GM19240 (cell line): ENCODE results near the gene CCDC183.
"Not testable (repeated sequence)": the region's sequence is repeated elsewhere in the genome, so short reads cannot be mapped to it uniquely, and the experiment has no call there.

Experiments used
- DNase-seq: peaks from one replicate; pipeline ENCODE4 v3.0.0; 2011; ENCODE audit warnings: low spot score; ENCODE audit not compliant: insufficient read length

The CCDC183 gene

DNA sequence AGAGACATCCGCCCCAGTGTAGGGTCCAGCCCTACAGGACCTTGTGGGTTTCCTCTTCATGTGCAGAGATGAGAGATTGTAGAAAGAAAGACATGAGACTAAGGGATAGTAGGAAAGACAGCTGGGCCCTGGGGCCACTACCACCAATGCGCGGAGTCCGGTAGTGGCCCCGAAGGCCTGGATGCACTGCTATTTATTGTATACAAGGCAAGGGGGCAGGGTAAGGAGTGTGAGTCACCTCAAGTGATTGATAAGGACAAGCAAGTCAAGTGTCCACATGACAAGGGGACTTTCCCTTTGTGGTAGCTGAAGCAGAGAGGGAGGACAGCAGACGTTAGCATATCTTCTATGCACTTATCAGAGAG is 11.2 kb upstream of the CCDC183 start:
- no peak for DNase-seq

DNA sequence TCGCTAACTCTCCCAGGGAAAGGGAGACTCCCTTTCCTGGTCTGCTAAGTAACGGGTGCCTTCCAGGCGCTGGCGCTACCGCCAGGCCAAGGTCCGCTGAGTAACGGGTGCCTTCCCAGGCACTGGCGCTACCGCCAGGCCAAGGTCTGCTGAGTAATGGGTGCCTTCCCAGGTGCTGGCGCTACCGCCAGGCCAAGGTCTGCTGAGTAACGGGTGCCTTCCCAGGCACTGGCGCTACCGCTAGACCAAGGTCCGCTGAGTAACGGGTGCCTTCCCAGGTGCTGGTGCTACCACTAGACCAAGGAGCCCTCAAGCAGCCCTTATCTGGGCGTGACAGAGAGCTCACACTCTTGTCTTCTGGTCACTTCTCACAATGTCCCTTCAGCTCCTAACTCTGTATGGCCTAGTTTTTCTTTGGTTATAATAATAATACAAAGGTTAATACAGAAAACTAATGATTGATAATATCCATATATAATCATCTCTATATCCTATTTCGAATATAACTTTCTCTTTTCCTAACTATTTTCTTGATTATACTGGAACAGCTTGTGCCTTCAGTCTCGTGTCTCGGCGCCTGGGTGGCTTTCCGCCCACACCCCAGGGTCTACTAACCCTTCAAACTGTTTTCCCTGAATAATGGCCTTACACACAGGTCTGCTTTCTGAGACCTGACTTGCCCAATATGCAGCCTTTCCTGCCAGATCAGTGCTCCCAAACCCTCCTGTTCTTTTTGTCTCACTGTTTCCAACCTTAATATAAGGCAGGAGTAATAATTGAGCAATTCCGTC is 10.4 kb upstream of the CCDC183 start:
- DNase-seq, result not testable (repeated sequence)

- no peak for DNase-seq
Observed at GRCh38 chr9:136786451-136786850, 9.7 kb upstream of the CCDC183 start.

DNA sequence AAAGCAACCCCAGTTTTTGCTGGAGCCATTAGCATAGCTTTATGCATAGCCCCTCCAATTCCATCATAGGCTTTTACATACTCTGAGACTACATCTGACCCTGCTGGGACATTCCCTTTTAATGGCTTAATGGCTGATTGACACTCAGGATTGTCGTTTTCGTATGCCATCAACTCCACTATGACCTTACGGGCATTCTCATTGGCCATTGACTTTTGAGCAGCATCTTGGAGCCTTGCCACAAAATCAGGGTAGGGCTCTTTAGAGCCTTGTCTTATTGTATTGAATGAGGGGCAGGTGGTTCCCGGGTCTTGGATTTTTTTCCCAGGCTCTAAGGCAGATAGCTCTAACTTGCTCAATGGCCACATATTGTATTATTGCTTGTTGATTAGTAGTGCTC is 9.2 kb upstream of the CCDC183 start:
- not testable (repeated sequence) for DNase-seq

- DNase-seq, result no peak
Observed at GRCh38 chr9:136787690-136788400, 8.3 kb upstream of the CCDC183 start.

DNA sequence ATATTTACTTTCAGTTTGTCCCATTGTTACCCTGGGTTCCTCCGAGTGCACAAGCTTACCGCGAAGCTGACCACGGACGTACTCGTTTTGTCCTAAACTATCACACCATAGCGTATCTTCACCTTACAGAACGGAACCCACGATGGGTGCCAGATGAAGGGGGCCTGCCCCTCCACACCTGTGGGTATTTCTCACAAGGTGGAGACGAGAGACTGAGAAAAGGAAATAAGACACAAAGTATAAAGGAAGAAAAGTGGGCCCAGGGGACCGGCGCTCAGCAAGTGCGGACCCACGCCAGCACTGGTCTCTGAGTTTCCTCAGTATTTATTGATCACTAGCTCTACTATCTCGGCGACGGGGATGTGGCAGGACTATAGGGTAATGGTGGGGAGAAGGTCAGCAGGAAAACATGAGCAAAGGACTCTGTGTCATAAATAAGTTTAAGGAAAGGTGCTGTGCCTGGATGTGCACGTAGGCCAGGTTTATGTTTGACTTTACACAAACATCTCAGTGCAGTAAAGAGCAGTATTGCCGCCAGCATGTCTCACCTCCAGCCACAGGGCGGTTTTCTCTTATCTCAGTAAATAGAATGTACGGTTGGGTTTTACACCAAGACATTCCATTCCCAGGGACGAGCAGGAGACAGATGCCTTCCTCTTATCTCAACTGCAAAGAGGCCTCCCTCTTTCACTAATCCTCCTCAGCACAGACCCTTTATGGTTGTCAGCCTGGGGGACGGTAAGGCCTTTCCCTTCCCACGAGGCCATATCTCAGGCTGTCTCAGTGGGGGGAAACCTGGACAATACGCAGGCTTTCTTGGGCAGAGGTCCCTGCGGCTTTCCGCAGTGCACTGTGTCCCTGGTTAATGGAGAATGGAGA is 7.3 kb upstream of the CCDC183 start:
- DNase-seq, result not testable (repeated sequence)

DNA sequence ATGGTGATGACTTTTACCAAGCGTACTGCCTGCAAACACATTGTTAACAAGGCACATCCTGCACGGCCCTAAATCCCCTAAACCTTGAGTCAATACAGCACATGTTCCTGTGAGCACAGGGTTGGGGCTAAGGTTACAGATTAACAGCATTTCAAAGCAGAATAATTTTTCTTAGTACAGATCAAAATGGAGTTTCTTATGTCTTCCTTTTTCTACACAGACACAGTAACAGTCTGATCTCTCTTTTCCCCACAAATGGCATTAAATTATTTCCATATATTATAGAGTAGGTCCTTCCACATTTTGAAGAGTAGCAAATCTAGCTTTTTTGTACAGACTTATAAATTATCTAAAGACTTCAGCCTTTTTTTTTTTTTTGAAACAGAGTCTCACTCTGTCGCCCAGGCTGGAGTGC is 6.6 kb upstream of the CCDC183 start:
- no peak for DNase-seq

- peak; percentile 85 for DNase-seq
Observed at GRCh38 chr9:136790640-136791515, 5.3 kb upstream of the CCDC183 start, which contains the start of gene TMEM141. TMEM141 (plus strand) TSS chr9:136791344; CDS start chr9:136791371, 27 bp downstream.

- no peak for DNase-seq
Observed at GRCh38 chr9:136791516-136792276, 4.4 kb upstream of the CCDC183 start.

DNA sequence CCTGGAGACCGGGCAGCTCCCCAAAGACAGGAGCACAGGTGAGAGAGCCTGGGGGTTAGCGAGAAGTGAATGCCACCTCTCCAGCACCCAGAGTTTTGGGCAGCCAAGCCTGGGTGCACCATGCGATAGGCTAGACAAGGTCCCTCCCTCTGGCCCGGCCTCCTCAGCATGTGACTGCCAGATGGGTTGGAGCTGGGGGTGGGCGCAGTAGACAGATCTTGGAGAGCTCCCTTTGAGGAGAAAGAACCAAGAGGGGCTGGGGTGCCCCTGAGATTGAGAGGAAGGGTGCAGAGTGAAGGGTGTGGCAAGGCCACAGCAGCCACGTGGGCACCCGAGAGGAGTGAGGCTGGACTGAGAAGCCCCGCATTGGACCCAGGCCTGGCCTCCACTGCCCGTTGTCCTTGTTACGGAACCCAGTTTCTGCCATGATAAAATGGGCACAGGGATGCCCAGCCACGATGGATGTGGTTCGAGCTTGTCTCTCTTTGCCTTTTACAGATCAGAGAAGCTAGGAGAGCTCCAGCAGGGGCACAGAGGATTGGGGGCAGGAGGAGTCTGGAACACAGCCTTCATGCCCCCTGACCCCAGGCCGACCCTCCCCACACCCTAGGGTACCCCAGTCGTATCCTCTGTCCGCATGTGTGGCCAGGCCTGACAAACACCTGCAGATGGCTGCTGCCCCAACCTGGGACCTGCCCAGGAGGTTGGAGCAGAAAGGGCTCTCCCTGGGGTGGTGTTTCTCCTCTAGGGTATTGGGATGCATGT is 3.6 kb upstream of the CCDC183 start:
- no peak for DNase-seq

DNA sequence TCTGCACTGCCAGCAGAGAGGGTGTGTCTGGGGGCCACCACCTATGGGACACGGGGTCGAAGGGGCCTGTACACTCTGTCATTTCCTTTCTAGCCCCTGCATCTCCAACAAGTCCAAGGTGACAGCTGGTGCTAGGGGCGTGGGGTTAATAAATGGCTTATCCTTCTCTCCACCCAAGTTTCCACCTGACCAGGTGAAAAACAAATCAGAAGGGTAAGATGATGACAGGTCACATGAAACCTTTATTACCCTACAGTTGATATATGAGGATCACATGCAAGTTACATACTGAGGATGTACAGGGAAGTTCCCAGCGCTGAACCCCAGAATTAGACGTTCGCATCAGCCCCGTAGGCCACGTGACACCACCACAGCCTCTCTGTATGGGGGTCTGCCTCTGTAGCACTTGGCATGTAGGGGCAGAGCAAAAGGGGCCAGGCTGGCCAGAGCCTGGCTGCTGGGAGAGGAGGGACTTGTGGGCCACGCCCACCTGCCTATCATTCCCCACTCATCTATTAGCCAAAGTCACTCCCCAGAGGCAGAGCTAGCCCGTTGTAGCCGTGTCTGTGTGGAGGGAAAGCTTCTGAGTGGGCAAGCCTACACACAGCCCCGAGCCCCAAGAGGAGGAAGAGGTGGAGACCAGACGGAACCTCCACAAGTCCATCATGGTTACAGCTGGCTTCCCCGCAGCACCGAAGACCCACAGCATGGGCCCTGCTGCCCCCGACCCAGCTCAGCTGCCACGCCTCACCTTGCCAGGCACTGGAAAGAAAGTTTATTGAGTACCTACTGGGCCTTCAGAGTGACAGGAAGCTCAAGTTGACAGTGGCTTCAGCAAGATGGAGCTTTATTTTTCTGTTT is 2.8 kb upstream of the CCDC183 start:
- no peak for DNase-seq

- DNase-seq, result no peak
Observed at GRCh38 chr9:136794281-136794999, 1.7 kb upstream of the CCDC183 start.

- DNase-seq, result no peak
Observed at GRCh38 chr9:136795000-136795348, 1.2 kb upstream of the CCDC183 start.

DNA sequence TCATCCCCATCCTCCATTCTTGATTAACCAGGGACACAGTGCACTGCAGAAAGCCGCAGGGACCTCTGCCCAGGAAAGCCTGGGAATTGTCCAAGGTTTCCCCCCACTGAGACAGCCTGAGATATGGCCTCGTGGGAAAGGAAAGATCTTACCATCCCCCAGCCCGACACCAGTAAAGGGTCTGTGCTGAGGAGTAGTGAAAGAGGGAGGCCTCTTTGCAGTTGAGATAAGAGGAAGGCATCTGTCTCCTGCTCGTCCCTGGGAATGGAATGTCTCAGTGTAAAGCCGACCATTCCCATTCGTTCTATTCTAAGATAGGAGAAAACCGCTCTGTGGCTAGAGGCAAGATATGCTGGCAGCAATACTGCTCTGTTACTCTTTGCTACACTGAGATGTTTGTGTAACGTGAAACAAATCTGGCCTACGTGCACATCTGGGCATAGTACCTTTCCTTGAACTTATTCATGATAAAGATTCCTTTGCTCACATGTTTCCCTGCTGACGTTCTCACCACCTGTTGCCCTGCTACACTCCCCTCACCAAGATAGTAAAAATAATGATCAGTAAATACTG is 723 bp downstream of the CCDC183 start:
- DNase-seq, result not testable (repeated sequence)

GRCh38 chr9:136798708-136799078 is 2.6 kb downstream of the CCDC183 start:
- no peak for DNase-seq

- DNase-seq, result no peak
Observed at GRCh38 chr9:136799079-136799853, 3.1 kb downstream of the CCDC183 start.
